ENCODE results near the gene UGT1A1.

Gene UGT1A1

GRCh38 chr2:233768076-233768475, 8.0 kb downstream of the UGT1A1 start:
- Histone ChIP-seq H3K36me3 (no peaks in the 10 kb centered on the region), H3K4me3 (ENCODE audit: low read depth, low read length) (no peak overlapping the region), H3K4me1 (no peaks in the 10 kb centered on the region), H3K27me3 (peaks cover 31% of the 10 kb centered on the region), H3K9me3 (no peaks in the 10 kb centered on the region)
- no peak for DNase-seq
- no peak for TF ChIP-seq CTCF (IDR thresholded peaks at IDR 0.05; ENCODE audit: low read depth, low read length)

- no peak for TF ChIP-seq CTCF (IDR thresholded peaks at IDR 0.05; ENCODE audit: low read depth, low read length)
- Histone ChIP-seq H3K27me3 (peaks cover 23% of the 10 kb centered on the region), H3K36me3 (no peaks in the 10 kb centered on the region)
These were observed 9.2 kb downstream of the UGT1A1 start for GRCh38 chr2:233769260-233769659.

GRCh38 chr2:233772153-233772552, 12.1 kb downstream of the UGT1A1 start:
- Histone ChIP-seq H3K4me1 (no peaks in the 10 kb centered on the region), H3K36me3 (no peaks in the 10 kb centered on the region), H3K27me3 (peaks cover 20% of the 10 kb centered on the region), H3K4me3 (ENCODE audit: low read depth, low read length) (no peak overlapping the region), H3K9me3 (no peaks in the 10 kb centered on the region)
- no peak for TF ChIP-seq CTCF (IDR thresholded peaks at IDR 0.05; ENCODE audit: low read depth, low read length)
- no peak for DNase-seq

More at GRCh38 chr2:233769260-233769659, 9.2 kb downstream of the UGT1A1 start:
- DNase-seq, result no peak
- Histone ChIP-seq H3K9me3 (no peaks in the 10 kb centered on the region), H3K4me3 (ENCODE audit: low read depth, low read length) (no peak overlapping the region), H3K4me1 (no peaks in the 10 kb centered on the region)

GRCh38 chr2:233772583-233772982, 12.5 kb downstream of the UGT1A1 start:
- no peaks in the 10 kb centered on the region for H3K9me3 ChIP-seq
- peaks cover 17% of the 10 kb centered on the region for H3K27me3 ChIP-seq
- no peaks in the 10 kb centered on the region for H3K36me3 ChIP-seq
- H3K4me3 ChIP-seq (ENCODE audit: low read depth, low read length), result no peak overlapping the region
- no peak for DNase-seq
- no peaks in the 10 kb centered on the region for H3K4me1 ChIP-seq
- no peak for TF ChIP-seq CTCF (IDR thresholded peaks at IDR 0.05; ENCODE audit: low read depth, low read length)

GRCh38 chr2:233773854-233774253, 13.8 kb downstream of the UGT1A1 start:
- H3K36me3 ChIP-seq, result no peaks in the 10 kb centered on the region
- no peak for TF ChIP-seq CTCF (IDR thresholded peaks at IDR 0.05; ENCODE audit: low read depth, low read length)
- no peak for DNase-seq
- H3K4me3 ChIP-seq (ENCODE audit: low read depth, low read length), result no peak overlapping the region
- no peaks in the 10 kb centered on the region for H3K9me3 ChIP-seq
- H3K4me1 ChIP-seq, result no peaks in the 10 kb centered on the region
- H3K27me3 ChIP-seq, result peaks cover 11% of the 10 kb centered on the region

- DNase-seq, result no peak
- Histone ChIP-seq H3K4me3 (ENCODE audit: low read depth, low read length) (no peak overlapping the region), H3K27me3 (peaks cover 4% of the 10 kb centered on the region), H3K9me3 (no peaks in the 10 kb centered on the region), H3K4me1 (no peaks in the 10 kb centered on the region), H3K36me3 (no peaks in the 10 kb centered on the region)
- no peak for TF ChIP-seq CTCF (IDR thresholded peaks at IDR 0.05; ENCODE audit: low read depth, low read length)
These were observed 15.3 kb downstream of the UGT1A1 start for GRCh38 chr2:233775414-233775813.

Data from BE2C (cell line).